Aorta (tissue), 5 donors: ENCODE measurements around the gene CIDEC. TPM values are rescaled to one million over a fixed set of nuclear protein-coding genes. Genes with fewer than 3 reads are reported as not detected.
A peak's percentile ranks its signal among the peaks of the same experiment; 100 is the strongest.

ENCODE experiments used
- ATAC-seq: fragments of 200-7000 bp; cut with Tn5 transposase; one replicate; pipeline ENCODE4 v1.9.1; 2022; ENCODE audit warnings: moderate library complexity; ENCODE audit not compliant: low FRiP score
- DNase-seq, 2 donors: peaks; one replicate each; pipeline ENCODE4 v3.0.0-alpha.2; 2020
- H3K27ac ChIP-seq, 2 donors: one replicate each; pipeline ENCODE4 v1.5.1; 2013; ENCODE audit warnings: low read length in 2 of 2, mild to moderate bottlenecking in 2 of 2, moderate library complexity in 2 of 2, control low read depth in 1 of 2, inconsistent platforms in 1 of 2, low read depth in 1 of 2
- H3K27me3 ChIP-seq, 2 donors: one replicate each; pipeline ENCODE4 v1.6.1; 2013; ENCODE audit warnings: control low read depth in 1 of 2, low read length in 1 of 2, mild to moderate bottlenecking in 1 of 2, moderate library complexity in 1 of 2; ENCODE audit not compliant: insufficient read depth in 2 of 2, control insufficient read depth in 1 of 2
- H3K36me3 ChIP-seq, 2 donors: one replicate each; pipeline ENCODE4 v1.6.1; 2013; ENCODE audit warnings: control low read depth in 1 of 2, low read length in 1 of 2, mild to moderate bottlenecking in 1 of 2; ENCODE audit not compliant: insufficient read depth in 2 of 2, control insufficient read depth in 1 of 2
- H3K4me1 ChIP-seq, 2 donors: one replicate each; pipeline ENCODE4 v1.6.1; 2013; ENCODE audit warnings: low read length in 2 of 2, control low read depth in 1 of 2, mild to moderate bottlenecking in 1 of 2, moderate library complexity in 1 of 2; ENCODE audit not compliant: insufficient read depth in 2 of 2, control insufficient read depth in 1 of 2
- H3K4me3 ChIP-seq, 2 donors: one replicate each; pipeline ENCODE4 v1.5.1; 2013; ENCODE audit warnings: low read length in 2 of 2, control low read depth in 1 of 2, mild to moderate bottlenecking in 1 of 2
- H3K9me3 ChIP-seq: one replicate; pipeline ENCODE4 v1.6.1; 2013; ENCODE audit warnings: mild to moderate bottlenecking, low read length; ENCODE audit not compliant: control insufficient read depth
- WGBS, 2 donors: extraction: QIAGEN DNeasy Blood & Tissue Kit; methylation state at CpG; one replicate each; pipeline ENCODE4 v1.1.7; 2013; 5-methylcytosine and 5-hydroxymethylcytosine counted together
- intact Hi-C, 2 donors: fragments of 100-400 bp; cut with DNase I; formaldehyde crosslinking; loops; one replicate each; pipeline versions ENCODE4 v1.14.2 to v1.15.0; 2022
- polyA plus RNA-seq, 2 donors: library from polyadenylated mRNA; stranded (reverse); fragments of 200-250 nt; gene quantifications; one replicate each; pipeline ENCODE4 v1.2.3, GENCODE V29; 2013
- total RNA-seq, 2 donors: library from RNA; stranded (reverse); fragmentation: NEBNext Ultra II Directional; extraction: Animal tissue kit (Norgen Biotek cat#: 25700); gene quantifications; one replicate each; pipeline ENCODE4 v1.2.1, GENCODE V29; 2021
- donor health status: healthy with polysubstance abuse.
- donor health status: Bipolar disorder and iron deficiency.
- donor health status: DM: no; HTN: no; CAD: no.
- donor health status: DM: no; HTN: no; CAD: no.
- donor health status: DM: yes; HTN: yes; CAD: no.

CIDEC gene
- total and polyA plus RNA-seq, 4 donors = 0.87 to 75.3 (median 1.1) TPM; not detected in 1

DNA sequence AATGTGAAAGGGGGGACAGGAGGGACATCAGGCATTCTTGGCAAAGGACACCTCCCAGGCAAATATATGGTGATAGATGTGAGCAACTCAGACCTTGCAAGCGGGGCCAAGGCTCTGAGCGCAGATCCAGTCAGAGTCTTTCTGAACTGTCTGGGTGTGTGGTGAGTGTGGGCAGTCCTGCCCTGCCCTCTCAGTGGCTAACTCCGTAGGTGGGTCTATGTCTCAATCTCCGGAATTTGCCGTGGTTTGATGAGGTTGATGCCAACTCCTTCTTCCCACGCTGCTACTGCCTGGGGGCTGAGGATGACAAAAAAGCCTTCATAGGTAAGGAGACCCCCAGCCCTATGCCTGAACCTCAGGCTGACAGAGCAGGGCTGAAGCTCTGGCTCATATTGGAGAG lies 62.6 kb downstream of the CIDEC start:
- Histone ChIP-seq H3K36me3 (no peaks in the 10 kb centered on the region), H3K9me3 (no peaks in the 10 kb centered on the region), H3K27me3 (no peaks in the 10 kb centered on the region), H3K4me3 (no peak overlapping the region), H3K27ac (no peak overlapping the region), H3K4me1 (no peaks in the 10 kb centered on the region)
- intact Hi-C loops = no loop called here
- DNase-seq (peak in 1 of 2 donors; percentile 20), ATAC-seq (no peak)
- WGBS, 2 donors = 89 to 92% methylated on average over 6 of the region's 6 CpGs

Other genes starting within 250 kb of the CIDEC start
- gene MTMR14, start 230.7 kb downstream of the CIDEC start, total RNA-seq = 10 to 100 TPM; 28.2 to 34.0 TPM
- 10 to 100 TPM; 12.0 to 34.8 TPM for gene MTMR14, start 230.7 kb downstream of the CIDEC start, polyA plus RNA-seq
- gene CPNE9, start 176.4 kb downstream of the CIDEC start, total RNA-seq = not detected
- gene CPNE9, start 176.4 kb downstream of the CIDEC start, polyA plus RNA-seq = not detected
- 10 to 100 TPM; 16.6 to 17.6 TPM for gene BRPF1, start 148.5 kb downstream of the CIDEC start, total RNA-seq
- gene BRPF1, start 148.5 kb downstream of the CIDEC start, polyA plus RNA-seq = 1 to 10 TPM; 4.1 to 6.6 TPM
- 10 to 100 TPM; 25.8 to 32.6 TPM for gene OGG1, start 130.3 kb downstream of the CIDEC start, total RNA-seq
- gene OGG1, start 130.3 kb downstream of the CIDEC start, polyA plus RNA-seq = 10 to 100 TPM; 15.7 to 25.9 TPM
- gene CAMK1, start 110.3 kb downstream of the CIDEC start, total RNA-seq = 10 to 100 TPM; 31.4 to 40.2 TPM
- gene CAMK1, start 110.3 kb downstream of the CIDEC start, polyA plus RNA-seq = 10 to 100 TPM; 24.7 to 58.0 TPM
- gene TADA3, start 87.8 kb downstream of the CIDEC start, total RNA-seq = 10 to 100 TPM; 44.9 to 48.3 TPM
- 10 to 100 TPM; 50.4 to 52.0 TPM for gene TADA3, start 87.8 kb downstream of the CIDEC start, polyA plus RNA-seq
- 100 to 1,000 TPM; 126 to 165 TPM for gene ARPC4, start 87.2 kb downstream of the CIDEC start, total RNA-seq
- gene ARPC4, start 87.2 kb downstream of the CIDEC start, polyA plus RNA-seq = 100 to 1,000 TPM in 1 of 2 donors, 10 to 100 TPM in 1; 98.4 to 165 TPM
- 100 to 1,000 TPM in 1 of 2 donors, 10 to 100 TPM in 1; 40.3 to 108 TPM for gene TTLL3, start 70.0 kb downstream of the CIDEC start, total RNA-seq
- 100 to 1,000 TPM in 1 of 2 donors, 10 to 100 TPM in 1; 12.3 to 120 TPM for gene TTLL3, start 70.0 kb downstream of the CIDEC start, polyA plus RNA-seq
- gene RPUSD3, start 36.2 kb downstream of the CIDEC start, total RNA-seq = 10 to 100 TPM; 19.8 to 28.5 TPM
- gene RPUSD3, start 36.2 kb downstream of the CIDEC start, polyA plus RNA-seq = 10 to 100 TPM; 17.2 to 27.8 TPM
- gene JAGN1, start 10.4 kb upstream of the CIDEC start, total RNA-seq = 10 to 100 TPM; 19.8 to 22.7 TPM
- gene JAGN1, start 10.4 kb upstream of the CIDEC start, polyA plus RNA-seq = 10 to 100 TPM; 26.0 to 34.1 TPM
- 10 to 100 TPM; 11.0 to 13.7 TPM for gene IL17RE, start 22.6 kb upstream of the CIDEC start, total RNA-seq
- gene IL17RE, start 22.6 kb upstream of the CIDEC start, polyA plus RNA-seq = 10 to 100 TPM in 1 of 2 donors, 1 to 10 TPM in 1; 7.0 to 14.5 TPM
- gene IL17RC, start 36.8 kb upstream of the CIDEC start, total RNA-seq = 10 to 100 TPM; 25.6 to 33.8 TPM
- 100 to 1,000 TPM in 1 of 2 donors, 1 to 10 TPM in 1; 8.6 to 108 TPM for gene IL17RC, start 36.8 kb upstream of the CIDEC start, polyA plus RNA-seq
- 10 to 100 TPM; 30.8 to 44.3 TPM for gene CRELD1, start 53.6 kb upstream of the CIDEC start, total RNA-seq
- 10 to 100 TPM; 35.7 to 36.2 TPM for gene CRELD1, start 53.6 kb upstream of the CIDEC start, polyA plus RNA-seq
- 1 to 10 TPM; 1.7 to 2.1 TPM for gene PRRT3, start 72.2 kb upstream of the CIDEC start, total RNA-seq
- gene PRRT3, start 72.2 kb upstream of the CIDEC start, polyA plus RNA-seq = 1 to 10 TPM in 1 of 2 donors, under 1 TPM in 1; 0.25 to 2.4 TPM
- 10 to 100 TPM; 47.8 to 48.8 TPM for gene EMC3, start 106.6 kb upstream of the CIDEC start, total RNA-seq
- 10 to 100 TPM; 26.3 to 55.8 TPM for gene EMC3, start 106.6 kb upstream of the CIDEC start, polyA plus RNA-seq
- gene FANCD2, start 146.2 kb upstream of the CIDEC start, total RNA-seq = 1 to 10 TPM; 1.9 to 5.4 TPM
- 1 to 10 TPM in 1 of 2 donors, not detected in 1; 4.7 TPM for gene FANCD2, start 146.2 kb upstream of the CIDEC start, polyA plus RNA-seq
- gene FANCD2OS, start 228.0 kb upstream of the CIDEC start, total RNA-seq = not detected
- not detected for gene FANCD2OS, start 228.0 kb upstream of the CIDEC start, polyA plus RNA-seq
- gene BRK1, start 235.4 kb upstream of the CIDEC start, total RNA-seq = 100 to 1,000 TPM; 103 to 108 TPM
- 100 to 1,000 TPM; 287 to 372 TPM for gene BRK1, start 235.4 kb upstream of the CIDEC start, polyA plus RNA-seq